SU-DHL-6 (cell line): Measurements from ENCODE around the gene AGO1.

Experiments used
- CTCF ChIP-seq: fragments of 200-600 bp; sonication (generic); IDR thresholded peaks from one replicate; pipeline ENCODE4 v1.5.1; 2017; ENCODE audit warnings: antibody characterized with exemption, mild to moderate bottlenecking, low read length, moderate library complexity; ENCODE audit not compliant: insufficient read depth, poor library complexity, severe bottlenecking
- EZH2phosphoT487 ChIP-seq: fragments of 200-600 bp; sonication (generic), shearing (Covaris generic); conservative IDR thresholded peaks from 2 replicates; pipeline ENCODE4 v1.6.1; 2018; ENCODE audit warnings: mild to moderate bottlenecking, antibody characterized with exemption, low read length, moderate library complexity, mixed read lengths

- TF ChIP-seq CTCF (no peak), EZH2phosphoT487 (no peak)
These were observed 4.5 kb downstream of the AGO1 start for GRCh38 chr1:35887508-35887907.
